Measurements from ENCODE around the gene HLX. TPM values are rescaled to one million over a fixed set of nuclear protein-coding genes. Genes with fewer than 3 reads are reported as not detected.

The HLX gene
- total and polyA plus RNA-seq, 2 of the 13 experiments (the other 11 are each of a cell fraction or from before 2014, with no cell fraction given) = 0.30 to 0.35 TPM

- FAIRE-seq = no peak
- 16% methylated on average over 18 of the region's 18 CpGs for WGBS (ENCODE audit: low lambda C conversion rate)
- POLR2A ChIA-PET = no interaction called here
Measured at GRCh38 chr1:220892997-220893700, 13.9 kb downstream of the HLX start.

More at GRCh38 chr1:220892997-220893700, 13.9 kb downstream of the HLX start:
- Histone ChIP-seq H3K27ac (ENCODE audit: extremely low read length, insufficient read depth, low read length) (no peak overlapping the region), H3K79me2 (ENCODE audit: insufficient read depth, low read length) (no peaks in the 10 kb centered on the region), H3K9ac (ENCODE audit: insufficient read depth, low read depth, low read length) (no peak overlapping the region), H3K9me3 (ENCODE audit: low read length) (no peaks in the 10 kb centered on the region), H4K20me1 (ENCODE audit: insufficient read depth, low read length) (no peaks in the 10 kb centered on the region), H3K36me3 (replicated peaks in 1 of 2; ENCODE audit: control insufficient read depth in 1 of 2, insufficient read depth in 2 of 2, low read length in 2 of 2) (no peaks in the 10 kb centered on the region), H3K27me3 (ENCODE audit: control insufficient read depth in 1 of 2, insufficient read depth in 2 of 2, low read length in 2 of 2) (peaks cover 2 to 78% of the 10 kb centered on the region in 2 experiments; a peak in 4 of 5 replicates), H3K4me2 (ENCODE audit: low read depth, low read length) (no peak overlapping the region), H3K4me1 (ENCODE audit: insufficient read depth, low read length) (no peaks in the 10 kb centered on the region), H3K4me3 (replicated peaks in 1 of 3; ENCODE audit: insufficient read depth in 1 of 3, low read depth in 2 of 3, low read length in 3 of 3) (no peak overlapping the region), H2AFZ (ENCODE audit: low read length) (no peak overlapping the region)
- BruUV-seq (replicated peaks) = no TSS peak
- DNase-seq (ENCODE audit: low spot score) = no peak
- intact Hi-C loops (cut with micrococcal nuclease; ENCODE audit: unreplicated experiment) = no loop called here
- TF ChIP-seq RFX3 (CRISPR knock-in tag; IDR thresholded peaks at IDR 0.05) (no peak), ZNF788 (CRISPR knock-in tag; IDR thresholded peaks at IDR 0.05; ENCODE audit: borderline replicate concordance) (no peak), PBX2 (CRISPR knock-in tag; IDR thresholded peaks at IDR 0.05) (no peak), USF2 (IDR thresholded peaks at IDR 0.05; ENCODE audit: low read depth, low read length) (no peak), USF2 (CRISPR knock-in tag; IDR thresholded peaks at IDR 0.05; ENCODE audit: borderline replicate concordance) (no peak), ZNF75D (CRISPR knock-in tag; IDR thresholded peaks at IDR 0.05; ENCODE audit: borderline replicate concordance) (no peak), SYNCRIP (IDR thresholded peaks at IDR 0.05; ENCODE audit: insufficient read depth, low read depth, low read length) (no peak), PATZ1 (CRISPR knock-in tag; IDR thresholded peaks at IDR 0.05) (no peak), NFE2 (CRISPR knock-in tag; IDR thresholded peaks at IDR 0.05) (no peak), KLF12 (CRISPR knock-in tag; IDR thresholded peaks at IDR 0.05; ENCODE audit: borderline replicate concordance) (no peak), ZNF281 (CRISPR knock-in tag; IDR thresholded peaks at IDR 0.05; ENCODE audit: borderline replicate concordance) (no peak), ZNF44 (CRISPR knock-in tag; IDR thresholded peaks at IDR 0.05) (no peak), ZNF724P (CRISPR knock-in tag; IDR thresholded peaks at IDR 0.05; ENCODE audit: borderline replicate concordance) (no peak)
- no peak for ATAC-seq
- in situ Hi-C loops (cut with HindIII; ENCODE audit: extremely low pct_ligation_motif_present, low pct_unique_long_range_greater_than_20kb) = no loop called here
- CTCF ChIA-PET (ENCODE audit: low intra/inter-chr PET ratio, low total read pairs) = no interaction called here

Measured in HepG2 (cell line).